Tibial artery (tissue), 4 donors: ENCODE results near the gene TMEM69.
"Not testable (repeated sequence)": the region's sequence is repeated elsewhere in the genome, so short reads cannot be mapped to it uniquely, and the experiment has no call there.

Experiments
- DNase-seq, 2 donors: peaks; one replicate each; pipeline ENCODE4 v3.0.0-alpha.2; 2019
- H3K27ac ChIP-seq, 2 donors: fragments of 200-600 bp; sonication (generic) in 1 of 2; 1 replicate in 1 of 2; 2 replicates in 1 of 2; pipeline ENCODE4 v1.5.1; 2018 to 2019; ENCODE audit warnings: mild to moderate bottlenecking in 1 of 2
- H3K27me3 ChIP-seq, 2 donors: fragments of 200-600 bp; sonication (generic) in 1 of 2; one replicate each; pipeline versions ENCODE4 v1.5.1 to v1.6.0; 2016 to 2019
- H3K36me3 ChIP-seq, 3 donors: fragments of 200-600 bp; sonication (generic) in 2 of 3; one replicate each; pipeline ENCODE4 v1.5.1; 2016 to 2019; ENCODE audit warnings: mild to moderate bottlenecking in 2 of 3
- H3K4me1 ChIP-seq, 4 donors: fragments of 200-600 bp; sonication (generic) in 2 of 4; 1 replicate in 3 of 4; 2 replicates in 1 of 4; pipeline ENCODE4 v1.5.1; 2016 to 2019
- H3K4me3 ChIP-seq, 2 donors: fragments of 200-600 bp; sonication (generic) in 1 of 2; 1 replicate in 1 of 2; 2 replicates in 1 of 2; pipeline ENCODE4 v1.5.1; 2018 to 2019; ENCODE audit warnings: mild to moderate bottlenecking in 2 of 2
- H3K9me3 ChIP-seq, 3 donors: fragments of 200-600 bp; sonication (generic) in 1 of 3; one replicate each; pipeline ENCODE4 v1.5.1; 2016 to 2019
- intact Hi-C: fragments of 100-400 bp; cut with DNase I; formaldehyde crosslinking; loops from one replicate; pipeline ENCODE4 v1.15.0; 2023; ENCODE audit warnings: low total_unique reads
- TF ChIP-seq, protein P1 (sequence below), 2 experiments: fragments of 200-600 bp in 1 of 2; fragments of 450-650 bp in 1 of 2; IDR thresholded peaks; one replicate each; pipeline ENCODE4 v1.5.1; 2017 to 2019; ENCODE audit warnings: antibody characterized with exemption in 2 of 2, mild to moderate bottlenecking in 1 of 2, moderate library complexity in 1 of 2

Gene TMEM69

DNA sequence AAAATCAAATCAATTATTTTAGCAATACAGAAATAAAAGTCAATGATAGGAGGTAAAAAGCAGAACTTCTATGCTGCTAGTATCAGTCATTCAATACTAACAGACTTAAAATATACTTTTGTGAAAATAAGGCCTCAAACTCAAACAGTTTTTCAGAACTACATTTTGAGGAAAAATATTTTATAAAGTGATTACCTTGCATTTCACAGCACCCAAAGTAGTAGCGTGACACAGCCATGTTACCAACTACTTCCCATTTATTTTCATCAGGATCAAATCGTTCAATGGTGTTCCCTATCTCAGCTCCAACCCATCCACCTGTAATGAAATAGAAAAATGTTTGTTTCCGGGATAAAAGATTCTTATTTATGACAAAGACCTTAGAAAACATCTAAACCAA lies 28.7 kb downstream of the TMEM69 start:
- no peak overlapping the region for H3K27ac ChIP-seq
- no peak overlapping the region for H3K4me3 ChIP-seq
- H3K27me3 ChIP-seq = no peaks in the 10 kb centered on the region
- TF ChIP-seq, protein P1, sequence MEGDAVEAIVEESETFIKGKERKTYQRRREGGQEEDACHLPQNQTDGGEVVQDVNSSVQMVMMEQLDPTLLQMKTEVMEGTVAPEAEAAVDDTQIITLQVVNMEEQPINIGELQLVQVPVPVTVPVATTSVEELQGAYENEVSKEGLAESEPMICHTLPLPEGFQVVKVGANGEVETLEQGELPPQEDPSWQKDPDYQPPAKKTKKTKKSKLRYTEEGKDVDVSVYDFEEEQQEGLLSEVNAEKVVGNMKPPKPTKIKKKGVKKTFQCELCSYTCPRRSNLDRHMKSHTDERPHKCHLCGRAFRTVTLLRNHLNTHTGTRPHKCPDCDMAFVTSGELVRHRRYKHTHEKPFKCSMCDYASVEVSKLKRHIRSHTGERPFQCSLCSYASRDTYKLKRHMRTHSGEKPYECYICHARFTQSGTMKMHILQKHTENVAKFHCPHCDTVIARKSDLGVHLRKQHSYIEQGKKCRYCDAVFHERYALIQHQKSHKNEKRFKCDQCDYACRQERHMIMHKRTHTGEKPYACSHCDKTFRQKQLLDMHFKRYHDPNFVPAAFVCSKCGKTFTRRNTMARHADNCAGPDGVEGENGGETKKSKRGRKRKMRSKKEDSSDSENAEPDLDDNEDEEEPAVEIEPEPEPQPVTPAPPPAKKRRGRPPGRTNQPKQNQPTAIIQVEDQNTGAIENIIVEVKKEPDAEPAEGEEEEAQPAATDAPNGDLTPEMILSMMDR (IDR thresholded peaks at IDR 0.05) = no peak
- intact Hi-C loops = no loop called here
- H3K36me3 ChIP-seq = peaks cover 10 to 58% (median 16%) of the 10 kb centered on the region in 3 donors
- no peaks in the 10 kb centered on the region for H3K9me3 ChIP-seq
- DNase-seq = no peak
- H3K4me1 ChIP-seq = no peaks in the 10 kb centered on the region

DNA sequence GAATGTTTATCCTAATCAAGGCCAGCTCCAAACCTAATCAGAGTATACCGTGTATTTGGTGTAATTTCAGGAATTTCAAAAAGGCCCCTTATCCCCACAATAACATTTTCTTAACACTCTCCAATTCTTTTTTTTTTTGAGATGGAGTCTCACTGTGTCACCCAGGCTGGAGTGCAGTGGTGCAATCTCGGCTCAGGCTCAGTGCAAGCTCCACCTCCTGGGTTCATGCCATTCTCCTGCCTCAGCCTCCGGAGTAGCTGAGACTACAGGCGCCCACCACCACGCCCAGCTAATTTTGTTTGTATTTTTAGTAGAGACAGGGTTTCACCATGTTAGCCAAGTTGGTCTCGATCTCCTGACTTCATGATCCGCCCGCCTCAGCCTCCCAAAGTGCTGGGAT lies 29.4 kb downstream of the TMEM69 start:
- H3K4me1 ChIP-seq, intact Hi-C loops, H3K4me3 ChIP-seq, H3K27me3 ChIP-seq, H3K9me3 ChIP-seq, DNase-seq, H3K27ac ChIP-seq: not testable (repeated sequence)
- peaks cover 10 to 52% (median 16%) of the 10 kb centered on the region in 3 donors for H3K36me3 ChIP-seq

DNA sequence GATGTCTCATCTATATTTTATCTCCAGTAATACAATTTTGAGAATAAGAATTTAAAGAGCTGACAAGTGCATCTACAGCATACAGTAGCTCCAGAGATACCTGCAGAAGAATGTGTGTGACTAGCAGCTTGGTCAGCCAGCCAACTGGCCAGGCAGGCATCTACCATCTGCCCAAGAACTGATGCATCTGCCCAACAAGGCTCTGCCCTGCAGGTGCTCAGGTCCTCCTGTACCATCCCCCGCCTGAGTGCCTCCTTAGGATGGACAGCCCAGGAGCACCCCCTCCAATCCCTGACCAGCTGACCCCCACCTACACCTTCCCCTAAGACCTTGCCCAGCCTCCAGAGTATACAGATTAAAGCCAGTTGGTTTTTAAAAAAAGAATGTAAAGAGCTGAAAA lies 30.3 kb downstream of the TMEM69 start:
- H3K27ac ChIP-seq = no peak overlapping the region
- no peaks in the 10 kb centered on the region for H3K27me3 ChIP-seq
- no peaks in the 10 kb centered on the region for H3K9me3 ChIP-seq
- H3K4me3 ChIP-seq = no peak overlapping the region
- intact Hi-C loops = no loop called here
- DNase-seq = no peak
- peaks cover 10 to 42% (median 16%) of the 10 kb centered on the region in 3 donors for H3K36me3 ChIP-seq
- H3K4me1 ChIP-seq = no peaks in the 10 kb centered on the region
- TF ChIP-seq, protein P1 (IDR thresholded peaks at IDR 0.05) = no peak

DNA sequence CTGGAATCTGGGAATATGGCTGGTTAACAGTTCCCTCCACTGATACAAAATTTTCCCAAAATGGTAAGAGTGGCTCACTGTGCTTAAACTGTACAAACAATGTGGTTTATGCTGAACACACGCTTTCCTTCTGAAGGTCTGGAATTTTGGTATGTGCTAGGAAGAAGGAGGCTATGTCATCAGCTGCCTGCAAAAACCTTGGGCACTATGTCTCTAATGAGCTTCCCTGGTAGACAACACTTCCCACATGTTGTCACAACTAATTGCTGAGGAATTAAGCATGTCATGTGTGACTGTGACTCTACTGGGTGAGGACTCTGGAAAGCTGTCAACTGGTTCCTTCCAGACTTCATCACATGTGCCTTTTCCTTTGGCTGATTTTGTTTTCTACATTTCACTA lies 33.2 kb downstream of the TMEM69 start:
- Histone ChIP-seq H3K4me1 (no peaks in the 10 kb centered on the region), H3K36me3 (peaks cover 10 to 17% (median 10%) of the 10 kb centered on the region in 3 donors), H3K27ac (no peak overlapping the region), H3K27me3 (no peaks in the 10 kb centered on the region), H3K4me3 (no peak overlapping the region), H3K9me3 (no peaks in the 10 kb centered on the region)
- intact Hi-C loops = no loop called here
- TF ChIP-seq, protein P1 (IDR thresholded peaks at IDR 0.05) = no peak
- no peak for DNase-seq

DNA sequence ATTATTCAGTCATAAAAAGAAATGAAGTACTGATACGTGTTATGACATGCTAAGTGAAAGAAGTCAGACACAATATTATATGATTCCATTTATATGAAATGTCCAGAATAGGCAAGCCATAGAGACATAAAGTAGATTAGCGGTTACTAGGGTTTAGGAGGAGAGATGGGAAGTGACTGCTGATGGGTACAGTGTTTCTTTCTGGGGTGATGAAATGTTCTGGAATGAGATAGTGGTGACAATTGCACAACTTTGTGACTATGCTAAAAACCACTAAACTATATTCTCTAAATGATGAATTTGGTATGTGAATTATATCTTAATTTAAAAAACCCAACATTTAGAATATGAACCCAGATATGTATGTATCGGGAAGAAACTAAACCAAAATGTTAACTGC lies 34.8 kb downstream of the TMEM69 start:
- no peaks in the 10 kb centered on the region for H3K4me1 ChIP-seq
- TF ChIP-seq, protein P1 (IDR thresholded peaks at IDR 0.05) = no peak
- intact Hi-C loops = no loop called here
- no peak for DNase-seq
- H3K4me3 ChIP-seq = no peak overlapping the region
- H3K27ac ChIP-seq = no peak overlapping the region
- peaks cover 16 to 28% (median 21%) of the 10 kb centered on the region in 3 donors for H3K36me3 ChIP-seq
- H3K27me3 ChIP-seq = no peaks in the 10 kb centered on the region
- H3K9me3 ChIP-seq = no peaks in the 10 kb centered on the region

DNA sequence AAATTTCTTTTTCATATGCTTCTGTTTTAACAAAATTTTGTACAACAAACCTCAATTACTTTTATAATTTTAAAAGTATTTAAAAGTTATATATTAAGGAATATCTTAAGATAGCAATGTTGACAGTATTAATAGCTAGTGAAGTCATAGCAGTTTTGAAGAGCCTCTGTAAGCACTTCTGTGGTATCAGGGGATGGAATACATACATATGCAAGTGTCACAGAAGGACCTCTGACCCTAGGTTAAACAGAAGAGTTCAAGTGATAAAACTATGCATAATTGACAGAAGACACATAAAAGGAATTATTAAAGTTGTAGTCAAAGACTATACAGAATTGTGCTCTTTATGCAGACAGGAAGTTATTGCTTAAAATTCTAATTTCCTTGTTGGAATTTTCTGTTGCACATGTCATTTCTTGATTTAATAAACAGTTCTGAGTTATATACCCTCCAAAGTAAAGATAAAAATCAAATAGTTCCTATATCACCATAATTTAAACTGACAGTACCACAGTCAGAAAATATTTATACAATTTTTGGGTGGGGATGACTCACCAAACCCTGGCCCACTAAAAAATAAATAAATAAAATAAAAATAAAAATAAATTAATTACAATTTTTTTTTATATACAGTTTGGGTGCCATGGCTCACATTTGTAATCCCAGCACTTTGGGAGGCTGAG lies 35.4 kb downstream of the TMEM69 start:
- DNase-seq = no peak
- no peaks in the 10 kb centered on the region for H3K9me3 ChIP-seq
- H3K36me3 ChIP-seq = peaks cover 19 to 26% (median 22%) of the 10 kb centered on the region in 3 donors
- H3K4me3 ChIP-seq = no peak overlapping the region
- TF ChIP-seq, protein P1 (IDR thresholded peaks at IDR 0.05) = no peak
- H3K27me3 ChIP-seq = no peaks in the 10 kb centered on the region
- intact Hi-C loops = no loop called here
- no peaks in the 10 kb centered on the region for H3K4me1 ChIP-seq
- H3K27ac ChIP-seq = no peak overlapping the region

DNA sequence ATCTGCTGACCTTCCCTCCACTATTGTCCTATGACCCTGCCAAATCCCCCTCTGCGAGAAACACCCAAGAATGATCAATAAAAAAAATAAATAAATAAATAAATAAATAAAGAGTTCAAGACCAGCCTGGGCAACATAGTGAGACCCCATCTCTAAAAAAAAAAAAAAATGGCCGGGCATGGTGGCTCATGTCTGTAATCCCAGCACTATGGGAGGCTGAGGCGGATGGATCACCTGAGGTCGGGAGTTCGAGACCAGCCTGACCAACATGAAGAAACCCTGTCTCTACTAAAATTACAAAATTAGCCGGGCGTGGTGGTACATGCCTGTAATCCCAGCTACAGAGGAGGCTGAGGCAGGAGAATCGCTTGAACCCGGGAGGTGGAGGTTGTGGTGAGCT lies 38.0 kb downstream of the TMEM69 start:
- H3K4me3 ChIP-seq, DNase-seq, H3K27ac ChIP-seq, intact Hi-C loops, H3K4me1 ChIP-seq, H3K27me3 ChIP-seq, H3K9me3 ChIP-seq: not testable (repeated sequence)
- H3K36me3 ChIP-seq = peaks cover 16 to 30% (median 26%) of the 10 kb centered on the region in 3 donors
